Measurements from ENCODE around the gene PHF24.

PHF24 gene

GRCh38 chr9:34993502-34994259, 35.6 kb downstream of the PHF24 start (continued):
- TF ChIP-seq ZNF398 (tag by site-specific recombination; IDR thresholded peaks at IDR 0.05) (peak; percentile 75), WT1 (tag by site-specific recombination; IDR thresholded peaks at IDR 0.05) (no peak), ZFHX2 (tag by site-specific recombination; conservative IDR thresholded peaks at IDR 0.05) (peak; percentile 59), ZNF350 (tag by site-specific recombination; IDR thresholded peaks at IDR 0.05) (no peak), PRDM4 (tag by site-specific recombination; IDR thresholded peaks at IDR 0.05) (no peak), GLIS2 (tag by site-specific recombination; IDR thresholded peaks at IDR 0.05) (no peak), ZNF571 (tag by site-specific recombination; IDR thresholded peaks at IDR 0.05) (no peak), ZNF549 (tag by site-specific recombination; IDR thresholded peaks at IDR 0.05) (no peak), ZNF529 (tag by site-specific recombination; IDR thresholded peaks at IDR 0.05; ENCODE audit: insufficient replicate concordance) (no peak), OSR2 (tag by site-specific recombination; IDR thresholded peaks at IDR 0.05) (no peak), SCRT2 (tag by site-specific recombination; IDR thresholded peaks at IDR 0.05) (peak; percentile 94), SP2 (tag by site-specific recombination; IDR thresholded peaks at IDR 0.05) (no peak), PRDM2 (tag by site-specific recombination; IDR thresholded peaks at IDR 0.05; ENCODE audit: borderline replicate concordance) (no peak), PBX3 (CRISPR knock-in tag; IDR thresholded peaks at IDR 0.05) (no peak), BCL6B (tag by site-specific recombination; IDR thresholded peaks at IDR 0.05) (no peak), ZNF843 (tag by site-specific recombination; IDR thresholded peaks at IDR 0.05) (no peak), ZNF324 (tag by site-specific recombination; IDR thresholded peaks at IDR 0.05) (no peak), ZNF2 (tag by site-specific recombination; IDR thresholded peaks at IDR 0.05) (no peak), ZNF10 (tag by site-specific recombination; IDR thresholded peaks at IDR 0.05) (no peak), GLIS1 (tag by site-specific recombination; IDR thresholded peaks at IDR 0.05) (no peak), GLI4 (tag by site-specific recombination; IDR thresholded peaks at IDR 0.05) (no peak), SP7 (tag by site-specific recombination; IDR thresholded peaks at IDR 0.05) (peak; percentile 30; the same call in 1 of the 2 replicates), ZNF776 (tag by site-specific recombination; IDR thresholded peaks at IDR 0.05; ENCODE audit: borderline replicate concordance) (no peak), ZBTB17 (tag by site-specific recombination; IDR thresholded peaks at IDR 0.05) (no peak)
